Forelimb muscle (tissue), 1 donor: ENCODE results near the gene PODNL1. TPM values are rescaled to one million over a fixed set of nuclear protein-coding genes. Genes with fewer than 3 reads are reported as not detected.

Experiments used
- DNase-seq: peaks from one replicate; pipeline ENCODE4 v3.0.0-alpha.2; 2013; ENCODE audit warnings: low read depth
- polyA plus RNA-seq: library from polyadenylated mRNA; unstranded; fragments of 120-200 nt; gene quantifications from one replicate; pipeline ENCODE4 v1.2.1, GENCODE V29; 2013; ENCODE audit not compliant: insufficient read length

The PODNL1 gene
- polyA plus RNA-seq, 1 donor = 0.75 TPM

GRCh38 chr19:13892870-13893269 lies 45.3 kb downstream of the PODNL1 start:
- no peak for DNase-seq

GRCh38 chr19:13890136-13890535 lies 48.1 kb downstream of the PODNL1 start:
- no peak for DNase-seq

- DNase-seq = no peak
These were observed 49.9 kb downstream of the PODNL1 start for GRCh38 chr19:13888281-13888680.

- DNase-seq = no peak
These were observed 50.7 kb downstream of the PODNL1 start for GRCh38 chr19:13887517-13887916.

- DNase-seq = no peak
These were observed 51.2 kb downstream of the PODNL1 start for GRCh38 chr19:13887018-13887436.

- DNase-seq = no peak
These were observed 52.3 kb downstream of the PODNL1 start for GRCh38 chr19:13885826-13886365.

GRCh38 chr19:13884726-13885591 lies 53.3 kb downstream of the PODNL1 start:
- no peak for DNase-seq

- DNase-seq = no peak
These were observed 54.6 kb downstream of the PODNL1 start for GRCh38 chr19:13883516-13884064.

GRCh38 chr19:13882836-13883235 lies 55.4 kb downstream of the PODNL1 start:
- DNase-seq = no peak

- DNase-seq = no peak
These were observed 55.8 kb downstream of the PODNL1 start for GRCh38 chr19:13882419-13882795.

GRCh38 chr19:13881692-13882418 lies 56.4 kb downstream of the PODNL1 start:
- no peak for DNase-seq

- DNase-seq = no peak
These were observed 56.9 kb downstream of the PODNL1 start for GRCh38 chr19:13881251-13881691.

Other genes with a start within 250 kb of the PODNL1 start
- 23.4 TPM for gene MRI1, start 173.9 kb downstream of the PODNL1 start, polyA plus RNA-seq
- 115 TPM for gene C19orf53, start 164.0 kb downstream of the PODNL1 start, polyA plus RNA-seq
- gene ZSWIM4, start 143.0 kb downstream of the PODNL1 start, polyA plus RNA-seq = 2.9 TPM
- gene NANOS3, start 61.3 kb downstream of the PODNL1 start, polyA plus RNA-seq = 2.0 TPM
- gene BRME1, start 32.3 kb downstream of the PODNL1 start, polyA plus RNA-seq = 3.0 TPM
- gene CC2D1A, start 32.2 kb downstream of the PODNL1 start, polyA plus RNA-seq = 13.2 TPM
- gene DCAF15, start 14.1 kb upstream of the PODNL1 start, polyA plus RNA-seq = 20.9 TPM
- 5.8 TPM for gene RFX1, start 67.9 kb upstream of the PODNL1 start, polyA plus RNA-seq
- not detected for gene RLN3, start 89.7 kb upstream of the PODNL1 start, polyA plus RNA-seq
- gene IL27RA, start 93.3 kb upstream of the PODNL1 start, polyA plus RNA-seq = 3.0 TPM
- gene PALM3, start 123.7 kb upstream of the PODNL1 start, polyA plus RNA-seq = 0.28 TPM
- 0.65 TPM for gene MISP3, start 134.4 kb upstream of the PODNL1 start, polyA plus RNA-seq
- gene C19orf67, start 147.4 kb upstream of the PODNL1 start, polyA plus RNA-seq = not detected
- gene SAMD1, start 152.3 kb upstream of the PODNL1 start, polyA plus RNA-seq = 45.6 TPM
- 501 TPM for gene PRKACA, start 179.3 kb upstream of the PODNL1 start, polyA plus RNA-seq
- 6.7 TPM for gene ASF1B, start 198.2 kb upstream of the PODNL1 start, polyA plus RNA-seq